ENCODE results near the gene ARHGAP27.

ARHGAP27 gene

GRCh38 chr17:45428931-45429338 is 3.7 kb downstream of the ARHGAP27 start:
- no peak for TF ChIP-seq POLR2A (IDR thresholded peaks at IDR 0.05; ENCODE audit: low read depth, low read length)
- FAIRE-seq (no peak), DNase-seq (ENCODE audit: insufficient read length, low spot score) (no peak)

- DNase-seq (ENCODE audit: insufficient read length, low spot score) (peak; percentile 99), FAIRE-seq (no peak)
- TF ChIP-seq POLR2A (IDR thresholded peaks at IDR 0.05; ENCODE audit: low read depth, low read length): 0 out of 2 replicates have a peak, but pooled peaks have one; percentile 7
Observed at GRCh38 chr17:45428050-45428617, 4.5 kb downstream of the ARHGAP27 start.

- FAIRE-seq: no peak
- no peak for DNase-seq (ENCODE audit: insufficient read length, low spot score)
- TF ChIP-seq POLR2A (IDR thresholded peaks at IDR 0.05; ENCODE audit: low read depth, low read length): no peak
Observed at GRCh38 chr17:45427181-45427835, 5.4 kb downstream of the ARHGAP27 start.

GRCh38 chr17:45426561-45426960 is 6.1 kb downstream of the ARHGAP27 start:
- no peak for TF ChIP-seq POLR2A (IDR thresholded peaks at IDR 0.05; ENCODE audit: low read depth, low read length)
- DNase-seq (ENCODE audit: insufficient read length, low spot score) (no peak), FAIRE-seq (no peak)

- FAIRE-seq (no peak), DNase-seq (ENCODE audit: insufficient read length, low spot score) (no peak)
- TF ChIP-seq POLR2A (IDR thresholded peaks at IDR 0.05; ENCODE audit: low read depth, low read length): no peak
Observed at GRCh38 chr17:45425984-45426413, 6.7 kb downstream of the ARHGAP27 start.

- no peak for TF ChIP-seq POLR2A (IDR thresholded peaks at IDR 0.05; ENCODE audit: low read depth, low read length)
- FAIRE-seq (peak; percentile 91), DNase-seq (ENCODE audit: insufficient read length, low spot score) (peak; percentile 98)
Observed at GRCh38 chr17:45425125-45425983, 7.3 kb downstream of the ARHGAP27 start.

GRCh38 chr17:45424769-45425124 is 7.9 kb downstream of the ARHGAP27 start:
- TF ChIP-seq POLR2A (IDR thresholded peaks at IDR 0.05; ENCODE audit: low read depth, low read length): no peak
- FAIRE-seq: no peak
- no peak for DNase-seq (ENCODE audit: insufficient read length, low spot score)

- FAIRE-seq: no peak
- TF ChIP-seq POLR2A (IDR thresholded peaks at IDR 0.05; ENCODE audit: low read depth, low read length): no peak
- no peak for DNase-seq (ENCODE audit: insufficient read length, low spot score)
Observed at GRCh38 chr17:45423975-45424335, 8.7 kb downstream of the ARHGAP27 start.

- TF ChIP-seq POLR2A (IDR thresholded peaks at IDR 0.05; ENCODE audit: low read depth, low read length): no peak
- DNase-seq (ENCODE audit: insufficient read length, low spot score) (no peak), FAIRE-seq (no peak)
Observed at GRCh38 chr17:45423304-45423974, 9.2 kb downstream of the ARHGAP27 start.

GRCh38 chr17:45414990-45415881 is 17.4 kb downstream of the ARHGAP27 start:
- DNase-seq (ENCODE audit: insufficient read length, low spot score) (no peak), FAIRE-seq (no peak)
- no peak for TF ChIP-seq POLR2A (IDR thresholded peaks at IDR 0.05; ENCODE audit: low read depth, low read length)

- TF ChIP-seq POLR2A (IDR thresholded peaks at IDR 0.05; ENCODE audit: low read depth, low read length): no peak
- FAIRE-seq (no peak), DNase-seq (ENCODE audit: insufficient read length, low spot score) (no peak)
Observed at GRCh38 chr17:45413498-45413923, 19.2 kb downstream of the ARHGAP27 start.

GRCh38 chr17:45411348-45412105 is 21.1 kb downstream of the ARHGAP27 start:
- TF ChIP-seq POLR2A (IDR thresholded peaks at IDR 0.05; ENCODE audit: low read depth, low read length): no peak
- FAIRE-seq (no peak), DNase-seq (ENCODE audit: insufficient read length, low spot score) (no peak)
